Peyer's patch (tissue), 4 donors: ENCODE results near the gene SHISA2. TPM values are rescaled to one million over a fixed set of nuclear protein-coding genes. Genes with fewer than 3 reads are reported as not detected.

Experiments used
- DNase-seq, 3 donors: peaks; one replicate each; pipeline ENCODE4 v3.0.0-alpha.2; 2017 to 2019
- H3K27ac ChIP-seq, 4 donors: fragments of 200-600 bp; sonication (generic); one replicate each; pipeline ENCODE4 v1.5.1; 2016 to 2019
- H3K27me3 ChIP-seq, 2 donors: fragments of 200-600 bp; sonication (generic); one replicate each; pipeline ENCODE4 v1.5.1; 2019
- H3K36me3 ChIP-seq, 3 donors: fragments of 200-600 bp; sonication (generic); one replicate each; pipeline ENCODE4 v1.5.1; 2016 to 2019
- H3K4me1 ChIP-seq, 4 donors: fragments of 200-600 bp; sonication (generic); one replicate each; pipeline ENCODE4 v1.5.1; 2016 to 2019
- H3K4me3 ChIP-seq, 4 donors: fragments of 200-600 bp; sonication (generic); 1 replicate in 3 of 4; 2 replicates in 1 of 4; pipeline ENCODE4 v1.5.1; 2016 to 2019; ENCODE audit warnings: mild to moderate bottlenecking in 1 of 4
- H3K9me3 ChIP-seq, 4 donors: fragments of 200-600 bp; sonication (generic); one replicate each; pipeline ENCODE4 v1.5.1; 2016 to 2019; ENCODE audit warnings: mild to moderate bottlenecking in 1 of 4
- CTCF ChIP-seq, 6 experiments: fragments of 450-650 bp in 4 of 6; fragments of 200-600 bp in 2 of 6; sonication (generic) in 1 of 6; IDR thresholded peaks; one replicate each; pipeline ENCODE4 v1.5.1; 2017 to 2019; ENCODE audit warnings: antibody characterized with exemption in 6 of 6, mild to moderate bottlenecking in 3 of 6, moderate library complexity in 1 of 6
- POLR2A ChIP-seq, 2 donors: fragments of 450-650 bp; IDR thresholded peaks; one replicate each; pipeline ENCODE4 v1.5.1; 2017; ENCODE audit warnings: antibody characterized with exemption in 2 of 2, mild to moderate bottlenecking in 2 of 2, moderate library complexity in 2 of 2
- total RNA-seq, 4 donors: library from RNA; depleted of rRNA; stranded (reverse); fragments of >200 nt; gene quantifications; one replicate each; pipeline ENCODE4 v1.1.0, GENCODE V29; 2016

Gene SHISA2
- total RNA-seq, 4 donors from 2014 or later, result 0.47 TPM; not detected in 3

DNA sequence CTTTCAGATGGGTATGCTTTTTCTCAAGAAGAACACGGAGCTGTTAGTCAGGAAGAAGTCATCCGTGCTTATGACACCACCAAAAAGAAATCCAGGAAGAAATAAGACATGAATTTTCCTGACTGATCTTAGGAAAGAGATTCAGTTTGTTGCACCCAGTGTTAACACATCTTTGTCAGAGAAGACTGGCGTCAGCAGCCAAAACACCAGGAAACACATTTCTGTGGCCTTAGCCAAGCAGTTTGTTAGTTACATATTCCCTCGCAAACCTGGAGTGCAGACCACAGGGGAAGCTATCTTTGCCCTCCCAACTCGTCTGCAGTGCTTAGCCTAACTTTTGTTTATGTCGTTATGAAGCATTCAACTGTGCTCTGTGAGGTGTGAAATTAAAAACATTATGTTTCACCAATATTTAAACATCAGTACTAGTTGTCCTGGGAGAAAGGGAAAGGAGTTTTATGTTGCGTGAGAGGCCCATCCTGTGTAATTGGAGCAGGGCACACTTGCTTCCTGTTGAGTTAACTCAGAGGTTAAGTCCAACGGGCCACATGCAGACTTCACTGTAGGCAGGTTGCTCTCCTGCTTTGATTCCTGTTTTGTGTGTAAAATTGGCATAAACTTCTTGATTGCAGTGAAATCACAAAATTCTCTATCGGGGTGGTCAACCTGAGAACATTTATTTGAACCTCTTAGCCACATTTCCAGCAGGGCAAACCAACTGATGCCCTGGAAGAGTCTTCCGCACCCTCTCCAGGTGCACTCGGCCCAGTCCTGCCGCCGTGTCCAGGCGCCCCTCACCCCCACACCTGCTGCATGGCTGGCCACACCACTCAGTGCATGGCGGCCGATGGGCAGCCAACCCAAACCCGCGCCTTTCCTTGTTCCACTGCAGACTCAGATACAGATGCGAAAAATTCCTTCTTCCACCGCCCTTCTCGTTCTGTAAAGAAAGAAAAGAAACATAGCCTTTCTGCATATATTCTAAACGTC is 31.6 kb downstream of the SHISA2 start:
- DNase-seq, result no peak
- H3K27ac ChIP-seq, result no peak overlapping the region
- H3K36me3 ChIP-seq, result no peaks in the 10 kb centered on the region
- no peaks in the 10 kb centered on the region for H3K9me3 ChIP-seq
- no peak overlapping the region for H3K4me3 ChIP-seq
- no peak for TF ChIP-seq POLR2A (IDR thresholded peaks at IDR 0.05)
- TF ChIP-seq CTCF (IDR thresholded peaks at IDR 0.05), result no peak
- no peaks in the 10 kb centered on the region for H3K27me3 ChIP-seq
- no peaks in the 10 kb centered on the region for H3K4me1 ChIP-seq

DNA sequence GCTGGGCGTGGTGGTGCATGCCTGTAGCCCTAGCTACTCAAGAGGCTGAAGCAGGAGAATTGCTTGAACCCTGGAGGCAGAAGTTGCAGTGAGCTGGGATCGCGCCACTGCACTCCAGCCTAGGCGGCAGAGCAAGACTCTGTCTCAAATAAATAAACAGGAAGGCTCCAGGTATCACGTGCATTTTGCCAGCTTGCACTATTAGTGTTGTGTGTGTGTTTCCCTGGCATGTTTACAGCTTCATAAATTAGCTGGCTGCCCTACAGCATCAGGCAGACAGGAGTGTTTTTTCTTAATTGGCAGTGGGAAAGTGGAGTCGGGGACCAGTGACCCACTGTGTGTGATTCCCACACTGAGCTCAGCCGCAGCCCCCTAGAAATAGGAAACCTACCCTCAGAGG is 32.6 kb downstream of the SHISA2 start:
- no peak for DNase-seq
- TF ChIP-seq POLR2A (IDR thresholded peaks at IDR 0.05), result no peak
- no peak for TF ChIP-seq CTCF (IDR thresholded peaks at IDR 0.05)
- no peak overlapping the region for H3K4me3 ChIP-seq
- H3K27ac ChIP-seq, result no peak overlapping the region
- H3K9me3 ChIP-seq, result no peaks in the 10 kb centered on the region
- no peaks in the 10 kb centered on the region for H3K4me1 ChIP-seq
- no peaks in the 10 kb centered on the region for H3K27me3 ChIP-seq
- H3K36me3 ChIP-seq, result no peaks in the 10 kb centered on the region

GRCh38 chr13:26017932-26018665 is 33.7 kb downstream of the SHISA2 start:
- Histone ChIP-seq H3K4me1 (no peaks in the 10 kb centered on the region), H3K27ac (no peak overlapping the region), H3K9me3 (no peaks in the 10 kb centered on the region), H3K36me3 (no peaks in the 10 kb centered on the region), H3K4me3 (no peak overlapping the region), H3K27me3 (no peaks in the 10 kb centered on the region)
- no peak for DNase-seq
- no peak for TF ChIP-seq POLR2A (IDR thresholded peaks at IDR 0.05)
- TF ChIP-seq CTCF (IDR thresholded peaks at IDR 0.05), result no peak

DNA sequence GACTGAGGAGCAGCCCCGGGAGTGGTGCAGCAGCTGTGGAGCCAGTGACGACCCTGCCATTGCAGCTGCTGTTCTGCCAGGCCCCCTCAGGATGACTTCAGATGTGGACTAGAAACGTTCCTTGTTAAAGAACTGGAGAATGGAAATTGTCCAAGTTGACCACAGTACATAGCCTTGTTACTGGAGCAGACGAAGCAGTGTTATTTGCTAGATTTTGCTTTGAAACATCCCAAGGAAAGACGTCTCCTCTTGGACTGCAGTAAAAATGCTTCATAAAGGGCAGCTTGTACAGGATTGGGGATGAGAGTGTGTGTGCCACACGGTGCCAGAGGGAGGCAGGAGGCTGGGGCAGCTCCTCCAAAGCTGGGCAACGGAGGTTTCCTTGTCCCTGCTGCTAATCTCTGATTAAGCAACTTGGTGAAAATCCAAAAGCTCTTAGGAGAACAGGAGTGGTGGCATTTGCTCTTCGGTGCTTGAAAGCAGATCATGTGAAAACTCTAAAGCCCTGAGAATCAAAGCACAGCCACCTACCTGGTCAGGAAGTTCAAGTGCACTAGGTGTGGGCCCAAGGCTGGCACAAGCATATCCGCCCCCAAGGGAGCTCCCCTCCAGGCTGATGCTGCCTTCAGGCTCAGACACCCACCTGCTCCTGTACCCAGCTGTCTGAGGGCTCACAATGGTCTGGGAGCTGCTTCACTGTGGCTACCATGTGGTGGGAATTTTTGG is 34.5 kb downstream of the SHISA2 start:
- Histone ChIP-seq H3K27me3 (no peaks in the 10 kb centered on the region), H3K9me3 (no peaks in the 10 kb centered on the region), H3K4me1 (no peaks in the 10 kb centered on the region), H3K27ac (no peak overlapping the region), H3K4me3 (no peak overlapping the region), H3K36me3 (no peaks in the 10 kb centered on the region)
- TF ChIP-seq CTCF (IDR thresholded peaks at IDR 0.05) (no peak), POLR2A (IDR thresholded peaks at IDR 0.05) (no peak)
- DNase-seq, result no peak

DNA sequence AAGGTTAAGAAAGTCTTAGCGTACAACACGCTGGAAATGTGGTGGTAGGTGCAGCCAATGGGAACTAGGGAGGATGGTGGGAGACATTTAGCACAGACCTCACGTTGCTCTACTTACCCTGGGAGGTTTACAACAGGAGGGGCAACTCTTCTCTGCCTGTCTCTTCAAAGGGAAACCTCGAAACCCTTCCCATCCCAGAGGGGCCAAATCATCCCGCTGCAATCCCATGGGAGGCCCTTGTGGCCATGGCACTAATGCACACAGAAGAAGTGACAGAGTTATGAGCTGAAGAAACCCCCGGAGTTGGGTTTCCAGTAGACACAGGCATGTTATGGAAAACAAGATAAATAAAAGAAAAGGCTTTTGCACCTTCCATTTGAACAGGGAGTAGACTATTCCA is 35.6 kb downstream of the SHISA2 start:
- Histone ChIP-seq H3K9me3 (no peaks in the 10 kb centered on the region), H3K27ac (no peak overlapping the region), H3K4me3 (no peak overlapping the region), H3K27me3 (no peaks in the 10 kb centered on the region), H3K4me1 (no peaks in the 10 kb centered on the region), H3K36me3 (no peaks in the 10 kb centered on the region)
- no peak for DNase-seq
- TF ChIP-seq CTCF (IDR thresholded peaks at IDR 0.05) (no peak), POLR2A (IDR thresholded peaks at IDR 0.05) (no peak)
